Ishikawa (cell line): ENCODE results near the gene LATS2.

ENCODE experiments used
- CREB1 ChIP-seq: IDR thresholded peaks from 2 replicates; pipeline ENCODE4 v1.6.1; 2012; ENCODE audit warnings: low read depth
- EGR1 ChIP-seq: IDR thresholded peaks from 2 replicates; pipeline ENCODE4 v1.6.1; 2012
- EP300 ChIP-seq: IDR thresholded peaks from 2 replicates; pipeline ENCODE4 v1.6.1; 2012; ENCODE audit warnings: borderline replicate concordance
- NFIC ChIP-seq: IDR thresholded peaks from 2 replicates; pipeline ENCODE4 v1.6.1; 2012
- TAF1 ChIP-seq: IDR thresholded peaks from 2 replicates; pipeline ENCODE4 v1.6.1; 2012; ENCODE audit warnings: low read depth, mild to moderate bottlenecking
- TEAD4 ChIP-seq: IDR thresholded peaks from 2 replicates; pipeline ENCODE4 v1.6.1; 2012
- YY1 ChIP-seq: IDR thresholded peaks from 2 replicates; pipeline ENCODE4 v1.6.1; 2012; ENCODE audit warnings: low read depth
- ZBTB7A ChIP-seq: IDR thresholded peaks from 2 replicates; pipeline ENCODE4 v1.6.1; 2012; ENCODE audit warnings: low read depth
- TF ChIP-seq, protein P1 (sequence below): IDR thresholded peaks from 2 replicates; pipeline ENCODE4 v1.6.1; 2012
- TF ChIP-seq, protein P2 (sequence below): IDR thresholded peaks from 2 replicates; pipeline ENCODE4 v1.6.1; 2012; ENCODE audit warnings: low read depth, mild to moderate bottlenecking

DNA sequence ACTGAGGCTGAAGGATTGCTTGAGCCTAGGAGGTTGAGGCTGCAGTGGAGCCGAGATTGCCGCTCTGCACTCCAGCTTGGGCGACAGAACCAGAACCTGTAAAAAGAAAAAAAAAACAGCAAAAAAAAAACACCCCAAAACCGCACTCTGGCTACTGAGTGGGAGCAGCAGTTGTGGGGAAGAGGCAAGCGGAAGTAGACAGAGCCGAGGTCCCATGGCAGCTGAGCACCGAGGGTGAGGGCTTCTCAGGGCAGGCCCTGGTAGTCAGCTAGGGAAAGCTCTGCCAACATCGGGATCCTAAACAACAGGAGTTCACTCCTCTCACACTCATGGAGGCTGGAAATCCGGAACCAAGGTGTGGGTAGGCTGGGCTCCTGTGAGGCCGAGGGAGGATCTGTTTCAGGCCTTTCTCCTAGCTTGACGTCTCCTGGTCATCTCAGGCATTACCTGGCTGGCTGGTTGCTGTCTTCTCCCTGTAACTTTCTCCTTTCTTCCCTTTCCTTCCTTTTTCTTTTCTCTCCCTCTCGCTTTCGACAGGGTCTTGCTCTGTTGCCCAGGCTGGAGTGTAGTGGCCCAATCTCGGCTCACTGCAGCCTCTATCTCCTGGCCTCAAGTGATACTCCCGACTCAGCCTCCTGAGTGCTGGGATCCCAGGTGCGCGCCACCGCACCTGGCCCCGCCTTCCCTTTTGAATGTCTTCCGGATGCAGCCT lies 15.8 kb upstream of the LATS2 start:
- TF ChIP-seq, protein P1, sequence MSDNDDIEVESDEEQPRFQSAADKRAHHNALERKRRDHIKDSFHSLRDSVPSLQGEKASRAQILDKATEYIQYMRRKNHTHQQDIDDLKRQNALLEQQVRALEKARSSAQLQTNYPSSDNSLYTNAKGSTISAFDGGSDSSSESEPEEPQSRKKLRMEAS: no peak
- TF ChIP-seq EP300: no peak
- TF ChIP-seq TEAD4: no peak
- TF ChIP-seq NFIC: no peak
- no peak for TF ChIP-seq YY1
- TF ChIP-seq ZBTB7A: no peak
- TF ChIP-seq EGR1: no peak
- TF ChIP-seq, protein P2, sequence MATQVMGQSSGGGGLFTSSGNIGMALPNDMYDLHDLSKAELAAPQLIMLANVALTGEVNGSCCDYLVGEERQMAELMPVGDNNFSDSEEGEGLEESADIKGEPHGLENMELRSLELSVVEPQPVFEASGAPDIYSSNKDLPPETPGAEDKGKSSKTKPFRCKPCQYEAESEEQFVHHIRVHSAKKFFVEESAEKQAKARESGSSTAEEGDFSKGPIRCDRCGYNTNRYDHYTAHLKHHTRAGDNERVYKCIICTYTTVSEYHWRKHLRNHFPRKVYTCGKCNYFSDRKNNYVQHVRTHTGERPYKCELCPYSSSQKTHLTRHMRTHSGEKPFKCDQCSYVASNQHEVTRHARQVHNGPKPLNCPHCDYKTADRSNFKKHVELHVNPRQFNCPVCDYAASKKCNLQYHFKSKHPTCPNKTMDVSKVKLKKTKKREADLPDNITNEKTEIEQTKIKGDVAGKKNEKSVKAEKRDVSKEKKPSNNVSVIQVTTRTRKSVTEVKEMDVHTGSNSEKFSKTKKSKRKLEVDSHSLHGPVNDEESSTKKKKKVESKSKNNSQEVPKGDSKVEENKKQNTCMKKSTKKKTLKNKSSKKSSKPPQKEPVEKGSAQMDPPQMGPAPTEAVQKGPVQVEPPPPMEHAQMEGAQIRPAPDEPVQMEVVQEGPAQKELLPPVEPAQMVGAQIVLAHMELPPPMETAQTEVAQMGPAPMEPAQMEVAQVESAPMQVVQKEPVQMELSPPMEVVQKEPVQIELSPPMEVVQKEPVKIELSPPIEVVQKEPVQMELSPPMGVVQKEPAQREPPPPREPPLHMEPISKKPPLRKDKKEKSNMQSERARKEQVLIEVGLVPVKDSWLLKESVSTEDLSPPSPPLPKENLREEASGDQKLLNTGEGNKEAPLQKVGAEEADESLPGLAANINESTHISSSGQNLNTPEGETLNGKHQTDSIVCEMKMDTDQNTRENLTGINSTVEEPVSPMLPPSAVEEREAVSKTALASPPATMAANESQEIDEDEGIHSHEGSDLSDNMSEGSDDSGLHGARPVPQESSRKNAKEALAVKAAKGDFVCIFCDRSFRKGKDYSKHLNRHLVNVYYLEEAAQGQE: no peak
- TF ChIP-seq TAF1: no peak
- TF ChIP-seq CREB1: no peak
